HG02588 (cell line): Measurements from ENCODE around the gene RECQL.
"Not testable (repeated sequence)": the region's sequence is repeated elsewhere in the genome, so short reads cannot be mapped to it uniquely, and the experiment has no call there.

ENCODE experiments used
- ATAC-seq: cut with Tn5 transposase; IDR thresholded peaks from one replicate; pipeline ENCODE4 v1.9.1; 2021; ENCODE audit warnings: mild to moderate bottlenecking, moderate library complexity; ENCODE audit not compliant: unreplicated experiment

The RECQL gene

GRCh38 chr12:21429994-21430393 is 71.4 kb downstream of the RECQL start:
- no peak for ATAC-seq

- ATAC-seq, result no peak
These were observed 73.2 kb downstream of the RECQL start for GRCh38 chr12:21428241-21428640.

GRCh38 chr12:21419009-21419699 is 82.3 kb downstream of the RECQL start:
- not testable (repeated sequence) for ATAC-seq
